Activated CD8-positive, alpha-beta T cell treated with anti-CD3 and anti-CD28 coated beads for 36 hours (primary cell): ENCODE measurements around the gene CLDN11. TPM values are rescaled to one million over a fixed set of nuclear protein-coding genes. Genes with fewer than 3 reads are reported as not detected.
A peak's percentile ranks its signal among the peaks of the same experiment; 100 is the strongest.

Experiments
- ATAC-seq: fragments of 200-7000 bp; cut with Tn5 transposase; one replicate; pipeline ENCODE4 v1.10.0; 2021; ENCODE audit warnings: mild to moderate bottlenecking, moderate library complexity
- CTCF ChIA-PET: fragments of 350-600 bp; sonication (Branson Sonifier 250); formaldehyde crosslinking; loops from one replicate; lab custom pipeline; 2021; ENCODE audit warnings: antibody characterized with exemption; lab: Charles Lee
- POLR2A ChIA-PET: fragments of 350-600 bp; sonication (Branson Sonifier 250); formaldehyde crosslinking; loops from one replicate; lab custom pipeline; 2021; ENCODE audit warnings: antibody characterized with exemption; lab: Charles Lee
- DNase-seq: peaks from one replicate; pipeline ENCODE4 v3.0.0-alpha.2; 2020
- H3K27ac Mint-ChIP-seq: one replicate; pipeline ENCODE4 v1.8.0; 2021; ENCODE audit warnings: mild to moderate bottlenecking, mixed read lengths
- H3K27me3 Mint-ChIP-seq: one replicate; pipeline ENCODE4 v1.8.0; 2021; ENCODE audit warnings: mixed read lengths
- H3K36me3 Mint-ChIP-seq: one replicate; pipeline ENCODE4 v1.8.0; 2021; ENCODE audit warnings: low read depth, mixed read lengths
- H3K4me1 Mint-ChIP-seq: one replicate; pipeline ENCODE4 v1.8.0; 2021; ENCODE audit warnings: low read depth, mixed read lengths
- H3K4me3 Mint-ChIP-seq: one replicate; pipeline ENCODE4 v1.8.0; 2021; ENCODE audit warnings: mild to moderate bottlenecking, moderate library complexity, mixed read lengths
- H3K9me3 Mint-ChIP-seq: one replicate; pipeline ENCODE4 v1.8.0; 2021; ENCODE audit warnings: mixed read lengths
- intact Hi-C: fragments of 100-400 bp; cut with micrococcal nuclease; formaldehyde crosslinking; loops from one replicate; pipeline ENCODE4 v1.10.0; 2022
- total RNA-seq, 2 experiments: library from RNA; stranded (reverse); gene quantifications; one replicate each; pipeline ENCODE4 v1.2.3, GENCODE V29; 2021
- TF ChIP-seq, protein P1 (sequence below): fragments of 200-600 bp; IDR thresholded peaks from one replicate; pipeline ENCODE4 v1.8.0; 2022; ENCODE audit warnings: antibody characterized with exemption, mild to moderate bottlenecking

CLDN11 gene
- total RNA-seq, 2 experiments from 2014 or later = not detected

DNA sequence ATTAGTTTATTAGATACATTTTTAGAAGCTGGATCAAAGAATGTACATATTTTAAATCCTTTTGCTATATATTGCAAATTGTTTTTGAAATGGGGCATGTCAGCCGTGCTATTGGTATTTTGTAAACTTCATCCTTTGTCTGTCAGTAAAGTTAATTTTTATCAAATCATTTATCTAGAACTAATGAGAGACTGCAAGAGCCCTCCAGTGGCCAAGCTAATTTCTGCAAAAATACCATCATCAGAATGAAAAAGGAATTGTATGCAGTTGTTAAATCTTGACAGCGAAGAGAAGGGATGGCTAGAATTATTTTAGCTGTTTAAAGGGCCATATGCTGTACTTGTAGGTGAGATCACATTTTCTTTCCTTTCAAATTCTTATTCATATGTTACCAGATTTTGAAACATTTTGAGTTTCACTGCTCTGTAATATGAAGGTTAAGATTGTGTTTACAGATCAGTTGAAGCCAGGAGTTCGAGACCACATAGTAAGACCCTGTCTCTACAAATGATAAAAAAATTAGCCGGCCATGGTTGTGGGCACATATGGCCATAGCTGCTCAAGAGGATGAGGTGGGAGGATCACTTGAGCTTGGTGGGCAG is 8.1 kb upstream of the CLDN11 start:
- no peak overlapping the region for H3K4me3 Mint-ChIP-seq
- intact Hi-C loops = loop anchor here (5.0 kb wide), 2 partner anchors 98 to 282 kb away; no protein-coding TSS in a partner anchor
- H3K27me3 Mint-ChIP-seq = peaks cover 3% of the 10 kb centered on the region
- no peak for ATAC-seq
- no peak for DNase-seq
- H3K27ac Mint-ChIP-seq = no peak overlapping the region
- ChIA-PET POLR2A (no interaction called here), CTCF (interaction anchor here (0.7 to 9.9 kb wide), 8 partner anchors 9 to 401 kb away, joined by 3 to 144 read pairs (median 3); partner anchors contain the start of gene CLDN11)
- TF ChIP-seq, protein P1, sequence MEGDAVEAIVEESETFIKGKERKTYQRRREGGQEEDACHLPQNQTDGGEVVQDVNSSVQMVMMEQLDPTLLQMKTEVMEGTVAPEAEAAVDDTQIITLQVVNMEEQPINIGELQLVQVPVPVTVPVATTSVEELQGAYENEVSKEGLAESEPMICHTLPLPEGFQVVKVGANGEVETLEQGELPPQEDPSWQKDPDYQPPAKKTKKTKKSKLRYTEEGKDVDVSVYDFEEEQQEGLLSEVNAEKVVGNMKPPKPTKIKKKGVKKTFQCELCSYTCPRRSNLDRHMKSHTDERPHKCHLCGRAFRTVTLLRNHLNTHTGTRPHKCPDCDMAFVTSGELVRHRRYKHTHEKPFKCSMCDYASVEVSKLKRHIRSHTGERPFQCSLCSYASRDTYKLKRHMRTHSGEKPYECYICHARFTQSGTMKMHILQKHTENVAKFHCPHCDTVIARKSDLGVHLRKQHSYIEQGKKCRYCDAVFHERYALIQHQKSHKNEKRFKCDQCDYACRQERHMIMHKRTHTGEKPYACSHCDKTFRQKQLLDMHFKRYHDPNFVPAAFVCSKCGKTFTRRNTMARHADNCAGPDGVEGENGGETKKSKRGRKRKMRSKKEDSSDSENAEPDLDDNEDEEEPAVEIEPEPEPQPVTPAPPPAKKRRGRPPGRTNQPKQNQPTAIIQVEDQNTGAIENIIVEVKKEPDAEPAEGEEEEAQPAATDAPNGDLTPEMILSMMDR = peak; percentile 52
- no peaks in the 10 kb centered on the region for H3K36me3 Mint-ChIP-seq
- H3K9me3 Mint-ChIP-seq = no peaks in the 10 kb centered on the region
- no peaks in the 10 kb centered on the region for H3K4me1 Mint-ChIP-seq

DNA sequence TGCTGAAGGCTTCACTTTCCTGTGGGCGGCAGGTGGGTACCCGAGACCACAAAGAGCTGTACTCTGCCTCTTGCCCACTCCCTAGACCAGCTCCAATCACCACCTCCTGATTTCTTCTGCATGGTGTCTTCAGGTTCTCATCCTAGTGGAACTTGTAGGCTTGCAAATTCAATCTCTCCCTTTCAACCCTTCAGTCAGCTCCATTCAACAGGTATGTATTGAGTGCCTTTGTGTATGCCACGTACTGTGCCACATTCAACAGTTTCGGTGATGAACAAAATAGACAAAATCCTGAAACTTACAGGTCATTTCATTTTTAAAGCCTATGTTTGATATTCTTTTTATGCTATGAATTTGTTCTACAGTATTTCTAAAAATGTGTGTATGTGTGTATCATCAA is 5.4 kb upstream of the CLDN11 start:
- Mint-ChIP-seq H3K4me1 (peaks cover 2% of the 10 kb centered on the region), H3K4me3 (no peak overlapping the region), H3K36me3 (no peaks in the 10 kb centered on the region), H3K27me3 (peaks cover 17% of the 10 kb centered on the region), H3K27ac (no peak overlapping the region), H3K9me3 (no peaks in the 10 kb centered on the region)
- TF ChIP-seq, protein P1 = no peak
- intact Hi-C loops = loop anchor here (5.0 kb wide), 2 partner anchors 101 to 279 kb away; no protein-coding TSS in a partner anchor
- DNase-seq (no peak), ATAC-seq (no peak)
- CTCF ChIA-PET = interaction anchor here (0.7 to 9.9 kb wide), 53 partner anchors 10 to 441 kb away, joined by 3 to 144 read pairs (median 4); no protein-coding TSS in a partner anchor
- POLR2A ChIA-PET = no interaction called here

DNA sequence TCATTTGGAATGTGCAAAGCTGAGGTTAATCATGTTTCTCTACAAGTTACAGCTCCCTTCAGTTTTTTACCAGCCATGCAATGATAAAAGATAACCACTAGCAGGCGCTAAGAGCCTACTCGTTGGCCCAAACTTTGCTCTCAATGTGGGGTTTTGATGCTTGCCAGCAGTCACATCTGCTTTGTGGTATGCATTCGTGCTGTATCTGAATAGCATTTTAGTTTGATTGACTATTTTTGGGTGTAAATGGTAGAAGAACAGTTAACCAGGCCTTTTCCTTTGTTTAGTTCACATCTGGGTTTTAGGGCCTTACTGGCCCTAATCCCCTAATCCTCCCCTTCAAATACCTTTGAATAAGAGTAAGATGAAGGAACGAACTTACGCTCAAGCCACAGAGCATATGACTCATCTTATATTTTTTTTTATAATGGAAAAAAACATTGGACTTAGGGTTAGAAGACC is 4.4 kb upstream of the CLDN11 start:
- Mint-ChIP-seq H3K27ac (no peak overlapping the region), H3K9me3 (no peaks in the 10 kb centered on the region), H3K4me3 (no peak overlapping the region), H3K27me3 (peaks cover 22% of the 10 kb centered on the region), H3K36me3 (no peaks in the 10 kb centered on the region), H3K4me1 (peaks cover 7% of the 10 kb centered on the region)
- intact Hi-C loops = loop anchor here (1.0 to 5.0 kb wide), 3 partner anchors 102 to 398 kb away; no protein-coding TSS in a partner anchor
- TF ChIP-seq, protein P1 = peak; percentile 84
- peak; percentile 77 for ATAC-seq
- POLR2A ChIA-PET = no interaction called here
- peak; percentile 43 for DNase-seq
- CTCF ChIA-PET = interaction anchor here (0.6 to 9.9 kb wide), 92 partner anchors 8 to 630 kb away, joined by 3 to 144 read pairs (median 4); no protein-coding TSS in a partner anchor

GRCh38 chr3:170417090-170417489 is 1.6 kb upstream of the CLDN11 start:
- intact Hi-C loops = no loop called here
- DNase-seq (no peak), ATAC-seq (no peak)
- POLR2A ChIA-PET = no interaction called here
- H3K36me3 Mint-ChIP-seq = no peaks in the 10 kb centered on the region
- CTCF ChIA-PET = interaction anchor here (1.1 to 9.9 kb wide), 2 partner anchors 41 to 395 kb away, joined by 3 to 144 read pairs; no protein-coding TSS in a partner anchor
- peaks cover 7% of the 10 kb centered on the region for H3K4me1 Mint-ChIP-seq
- H3K4me3 Mint-ChIP-seq = no peak overlapping the region
- peaks cover 36% of the 10 kb centered on the region for H3K27me3 Mint-ChIP-seq
- no peak overlapping the region for H3K27ac Mint-ChIP-seq
- TF ChIP-seq, protein P1 = no peak
- no peaks in the 10 kb centered on the region for H3K9me3 Mint-ChIP-seq

- intact Hi-C loops = no loop called here
- H3K4me3 Mint-ChIP-seq = peak overlapping the region; percentile 10
- H3K36me3 Mint-ChIP-seq = no peaks in the 10 kb centered on the region
- no peak for ATAC-seq
- CTCF ChIA-PET = interaction anchor here (1.1 to 9.9 kb wide), 3 partner anchors 9 to 392 kb away, joined by 3 to 144 read pairs (median 3); no protein-coding TSS in a partner anchor
- peaks cover 7% of the 10 kb centered on the region for H3K4me1 Mint-ChIP-seq
- H3K27ac Mint-ChIP-seq = no peak overlapping the region
- H3K27me3 Mint-ChIP-seq = peaks cover 40% of the 10 kb centered on the region
- H3K9me3 Mint-ChIP-seq = no peaks in the 10 kb centered on the region
- POLR2A ChIA-PET = no interaction called here
- TF ChIP-seq, protein P1 = no peak
- DNase-seq = no peak
Measured at GRCh38 chr3:170419557-170420087, 954 bp downstream of the CLDN11 start.
